NCI-H460 (cell line): ENCODE results near the gene ADAMTS10. TPM values are rescaled to one million over a fixed set of nuclear protein-coding genes. Genes with fewer than 3 reads are reported as not detected.
"Not testable (repeated sequence)": the region's sequence is repeated elsewhere in the genome, so short reads cannot be mapped to it uniquely, and the experiment has no call there.

Source experiments
- DNase-seq: peaks from one replicate; pipeline ENCODE4 v3.0.0-alpha.2; 2016; ENCODE audit warnings: low read depth; ENCODE audit errors: extremely low read depth
- total RNA-seq: library from RNA; depleted of rRNA; stranded (reverse); fragments of >200 nt; shearing (Covaris generic); gene quantifications from 2 replicates; pipeline ENCODE4 v1.2.3, GENCODE V29; 2014

The ADAMTS10 gene
- total RNA-seq, 1 experiment from 2014 or later = 0.82 TPM

GRCh38 chr19:8629184-8629583, 18.7 kb upstream of the ADAMTS10 start:
- no peak for DNase-seq

DNA sequence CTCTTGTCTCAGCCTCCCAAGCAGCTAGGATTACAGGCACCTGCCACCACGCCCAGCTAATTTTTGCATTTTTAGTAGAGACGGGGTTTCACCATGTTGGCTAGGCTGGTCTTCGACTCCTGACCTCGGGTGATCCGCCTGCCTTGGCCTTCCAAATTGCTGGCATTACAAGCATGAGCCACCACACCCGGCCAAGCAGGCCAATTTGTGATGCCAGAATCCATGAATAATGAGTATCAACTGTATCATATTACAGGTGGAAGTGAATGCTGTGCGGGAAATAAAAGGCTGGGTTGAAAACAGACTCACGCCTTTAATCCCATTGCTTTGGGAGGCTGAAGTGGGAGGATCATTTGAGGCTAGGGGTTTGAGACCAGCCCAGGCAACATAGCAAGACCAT, 16.3 kb upstream of the ADAMTS10 start:
- no peak for DNase-seq

- DNase-seq = not testable (repeated sequence)
Observed at GRCh38 chr19:8622886-8623285, 12.4 kb upstream of the ADAMTS10 start.

DNA sequence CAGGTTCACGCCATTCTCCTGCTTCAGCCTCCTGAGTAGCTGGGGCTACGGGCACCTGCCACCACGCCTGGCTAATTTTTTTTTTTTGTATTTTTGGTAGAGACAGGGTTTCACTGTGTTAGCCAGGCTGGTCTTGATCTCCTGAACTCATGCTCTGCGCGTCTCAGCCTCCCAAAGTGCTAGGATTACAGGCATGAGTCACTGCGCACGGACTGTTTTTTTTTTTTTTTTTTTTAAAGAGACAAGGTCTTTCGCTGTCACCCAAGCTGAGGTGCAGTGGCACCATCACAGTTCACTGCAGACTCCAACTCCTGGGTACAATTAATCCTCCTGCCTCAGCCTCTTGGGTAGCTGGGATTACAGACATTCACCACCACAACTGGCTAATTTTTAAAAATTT, 8.2 kb upstream of the ADAMTS10 start:
- no peak for DNase-seq

- DNase-seq = no peak
Observed at GRCh38 chr19:8617984-8618383, 7.5 kb upstream of the ADAMTS10 start.

GRCh38 chr19:8617325-8617724, 6.8 kb upstream of the ADAMTS10 start:
- DNase-seq = not testable (repeated sequence)

GRCh38 chr19:8616861-8617260, 6.3 kb upstream of the ADAMTS10 start:
- no peak for DNase-seq

- peak; percentile 33 for DNase-seq
Observed at GRCh38 chr19:8615813-8616596, 5.5 kb upstream of the ADAMTS10 start.

DNA sequence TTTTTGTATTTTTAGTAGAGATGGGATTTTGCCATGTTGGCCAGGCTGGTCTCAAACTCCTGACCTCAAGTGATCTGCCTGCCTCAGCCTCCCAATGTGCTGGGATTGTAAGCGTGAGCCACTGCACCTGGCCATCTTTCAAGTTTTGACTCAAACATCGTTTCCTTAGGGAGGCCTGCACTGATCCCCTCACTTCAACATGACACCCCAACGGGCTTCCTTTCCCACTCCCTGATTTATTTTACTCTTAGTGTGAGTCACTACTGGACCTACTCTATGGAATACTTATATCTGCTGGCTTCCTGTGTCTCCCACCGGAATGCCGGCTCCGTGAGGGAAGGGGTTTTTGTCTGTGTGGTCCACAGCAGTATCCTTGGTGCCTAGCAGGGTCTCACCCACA, 4.5 kb upstream of the ADAMTS10 start:
- DNase-seq = no peak

GRCh38 chr19:8614455-8614854, 3.9 kb upstream of the ADAMTS10 start:
- DNase-seq = no peak

DNA sequence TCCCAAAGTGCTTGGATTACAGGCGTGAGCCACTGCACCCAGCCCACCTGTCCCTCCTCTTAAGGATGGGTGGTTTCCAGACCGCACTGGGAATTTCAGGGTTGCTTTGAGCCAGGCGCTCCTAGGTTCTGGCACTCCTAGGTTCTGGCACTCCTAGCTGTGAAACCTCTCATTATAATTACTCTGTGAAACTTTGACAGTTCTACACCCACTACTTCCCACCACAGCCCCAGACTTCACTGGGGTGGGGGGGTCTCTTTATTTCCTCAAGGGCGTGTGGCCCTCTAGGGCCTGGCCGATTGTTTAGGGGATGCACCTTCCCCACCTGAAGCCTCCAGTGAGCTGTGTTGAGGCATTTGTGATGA, 2.3 kb upstream of the ADAMTS10 start:
- no peak for DNase-seq

DNA sequence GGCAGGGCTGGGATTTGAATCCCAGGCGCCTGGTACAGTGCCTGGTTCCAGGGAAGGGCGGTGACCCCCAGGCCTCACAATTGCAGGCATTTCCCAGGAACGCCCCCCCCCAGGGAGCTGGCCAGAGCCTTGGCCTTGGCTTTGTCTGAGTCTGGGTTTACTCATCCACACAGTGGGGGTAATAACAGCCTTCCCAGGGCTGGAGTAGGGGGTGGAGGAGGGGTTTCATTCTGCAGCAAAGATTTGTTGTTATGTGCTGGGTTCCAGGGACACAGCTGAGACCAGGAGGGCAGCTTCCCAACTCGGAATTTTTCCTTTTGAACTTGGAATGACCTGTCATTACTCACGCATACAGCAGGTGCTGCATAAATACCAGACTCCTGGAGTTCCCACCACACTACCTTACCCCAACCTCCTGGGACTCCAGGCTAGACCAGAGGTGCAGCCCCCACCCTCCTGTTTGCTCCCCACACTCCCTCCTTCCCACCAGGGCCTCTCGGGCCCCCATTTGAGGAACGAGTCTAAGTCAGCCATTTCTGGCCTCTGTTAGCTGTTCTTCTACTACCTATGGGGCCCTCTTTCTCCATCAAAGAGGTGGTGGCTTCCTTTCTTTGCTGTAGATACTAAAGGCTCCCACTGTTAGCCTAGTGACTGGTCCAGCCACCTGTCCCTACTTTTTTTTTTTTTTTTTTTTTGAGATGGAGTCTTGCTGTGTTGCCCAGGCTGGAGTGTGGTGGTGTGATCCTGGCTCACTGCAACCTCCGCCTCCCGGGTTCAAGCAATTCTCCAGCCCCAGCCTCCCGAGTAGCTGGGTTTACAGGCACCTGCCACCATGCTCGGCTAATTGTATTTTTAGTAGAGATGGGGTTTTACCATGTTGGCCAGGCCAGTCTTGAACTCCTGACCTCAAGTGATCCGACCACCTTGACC, 1.6 kb upstream of the ADAMTS10 start:
- DNase-seq = no peak

GRCh38 chr19:8611391-8611876, 919 bp upstream of the ADAMTS10 start:
- DNase-seq = no peak

DNA sequence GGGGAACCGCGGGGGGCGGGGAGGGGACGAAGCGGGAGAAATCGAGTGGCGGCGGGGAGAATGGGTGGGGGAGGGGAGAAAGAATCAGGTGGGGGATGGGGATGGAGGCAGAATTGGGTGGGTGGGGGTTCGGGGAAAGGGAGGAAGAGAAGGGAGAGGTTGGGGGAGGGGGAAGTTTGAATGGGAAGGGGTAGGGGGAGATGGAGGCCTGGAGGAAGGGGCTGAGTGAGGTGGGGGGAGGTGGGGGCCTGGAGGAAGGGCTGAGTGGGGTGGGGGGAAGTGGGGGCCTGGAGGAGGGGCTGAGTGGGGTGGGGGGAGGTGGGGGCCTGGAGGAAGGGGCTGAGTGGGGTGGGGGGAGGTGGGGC, 403 bp upstream of the ADAMTS10 start:
- no peak for DNase-seq

GRCh38 chr19:8609279-8610040, 1.1 kb downstream of the ADAMTS10 start:
- no peak for DNase-seq

DNA sequence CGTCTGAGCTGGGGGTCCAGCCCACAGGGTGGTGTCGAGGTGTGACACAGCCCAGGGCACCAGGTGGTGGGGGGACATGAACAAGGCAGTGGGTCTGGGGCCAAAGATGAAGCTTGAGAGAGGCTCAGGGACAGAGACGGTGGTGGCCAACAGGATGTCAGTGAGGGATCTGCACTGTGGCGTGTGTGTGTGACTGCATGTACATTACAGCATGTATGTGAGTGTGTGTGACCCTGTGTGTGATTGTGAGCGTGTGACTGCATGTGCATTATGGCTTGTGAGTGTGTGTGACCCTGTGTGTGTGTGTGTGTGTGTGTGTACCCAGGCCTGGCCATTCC, 1.6 kb downstream of the ADAMTS10 start:
- DNase-seq = no peak

DNA sequence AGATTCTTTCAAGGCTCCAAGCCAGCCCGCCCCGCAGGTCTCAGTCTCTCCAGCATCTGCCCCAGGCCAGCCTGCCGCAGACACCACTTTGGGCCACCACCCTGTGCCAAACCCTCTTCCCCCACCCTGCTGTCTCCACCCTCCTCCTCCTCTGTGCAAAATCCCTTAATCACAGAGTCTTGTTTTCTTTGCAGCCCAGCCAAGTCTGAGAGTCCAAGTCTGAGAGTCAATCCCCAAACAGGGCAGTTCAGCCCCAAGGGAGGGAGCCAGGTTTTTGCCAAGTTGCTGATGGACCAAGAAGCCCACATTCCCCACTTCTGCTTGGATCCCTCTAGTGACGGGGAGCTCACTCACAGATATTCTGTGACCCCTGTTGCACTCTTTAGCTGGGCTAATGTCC, 3.1 kb downstream of the ADAMTS10 start:
- no peak for DNase-seq

DNA sequence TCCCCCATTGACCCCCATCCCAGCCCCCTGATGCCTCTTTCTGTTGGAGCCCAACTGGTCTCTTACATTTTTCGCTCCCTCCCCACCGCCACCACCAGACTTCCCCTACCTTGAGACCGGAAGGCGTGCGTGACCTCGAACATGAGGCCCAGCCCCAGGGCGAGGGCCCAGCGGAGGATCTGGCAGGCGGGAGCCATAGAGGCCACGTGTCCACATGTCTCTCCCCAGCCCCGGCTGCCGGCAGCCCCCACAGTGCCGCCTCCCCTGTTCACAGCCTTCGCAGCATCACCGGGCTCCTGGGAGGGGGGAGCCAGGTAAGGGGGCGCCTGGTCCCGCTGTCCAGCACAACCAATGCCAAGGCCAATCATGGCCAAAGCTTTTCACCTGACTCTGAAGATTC, 5.0 kb downstream of the ADAMTS10 start:
- no peak for DNase-seq

GRCh38 chr19:8601796-8602195, 8.7 kb downstream of the ADAMTS10 start:
- DNase-seq = no peak

- DNase-seq = no peak
Observed at GRCh38 chr19:8600816-8601215, 9.7 kb downstream of the ADAMTS10 start.

DNA sequence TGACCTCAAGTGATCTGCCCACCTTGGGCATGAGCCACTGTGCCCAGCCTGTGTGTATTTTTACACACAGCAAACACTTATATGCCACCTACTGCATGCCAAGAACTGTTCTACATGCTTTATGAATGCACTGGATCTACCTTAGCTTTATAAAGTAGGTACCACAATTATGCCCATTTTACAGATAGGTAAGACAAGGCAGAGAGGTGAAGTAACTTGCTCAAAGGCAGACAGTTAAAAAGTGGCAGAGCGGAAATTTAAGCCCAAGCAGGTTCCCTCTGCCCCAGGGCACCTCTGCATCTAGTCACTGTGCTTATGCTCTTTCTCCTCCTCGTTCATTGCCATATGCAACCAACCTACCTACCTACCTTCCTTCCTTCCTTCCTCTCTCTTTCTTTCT, 10.5 kb downstream of the ADAMTS10 start:
- no peak for DNase-seq
